ENCODE results near the gene TBC1D10B.

- TF ChIP-seq POLR2A (IDR thresholded peaks at IDR 0.05) (no peak), CTCF (IDR thresholded peaks at IDR 0.05) (no peak)
Measured at GRCh38 chr16:30376461-30376902, 6.2 kb upstream of the TBC1D10B start.

All from uterus (tissue), 2 donors.